Gastroesophageal sphincter (tissue), 4 donors: ENCODE results near the gene ADH1C. TPM values are rescaled to one million over a fixed set of nuclear protein-coding genes. Genes with fewer than 3 reads are reported as not detected.
A peak's percentile ranks its signal among the peaks of the same experiment; 100 is the strongest.
"Not testable (repeated sequence)": the region's sequence is repeated elsewhere in the genome, so short reads cannot be mapped to it uniquely, and the experiment has no call there.

Source experiments
- ATAC-seq: fragments of 150-250 bp; one replicate; pipeline ENCODE4 v1.9.1; 2016; ENCODE audit warnings: mild to moderate bottlenecking, moderate library complexity
- H3K27ac ChIP-seq, 4 donors: fragments of 200-600 bp; sonication (generic) in 3 of 4; 1 replicate in 3 of 4; 2 replicates in 1 of 4; pipeline ENCODE4 v1.5.1; 2016 to 2019
- H3K27me3 ChIP-seq: fragments of 200-600 bp; sonication (generic); one replicate; pipeline ENCODE4 v1.5.1; 2019
- H3K36me3 ChIP-seq, 2 donors: fragments of 200-600 bp; sonication (generic); one replicate each; pipeline ENCODE4 v1.5.1; 2019; ENCODE audit warnings: control low read depth in 1 of 2
- H3K4me1 ChIP-seq, 3 donors: fragments of 200-600 bp; sonication (generic); 1 replicate in 2 of 3; 2 replicates in 1 of 3; pipeline ENCODE4 v1.5.1; 2016 to 2019; ENCODE audit warnings: control low read depth in 2 of 3
- H3K4me3 ChIP-seq, 2 donors: fragments of 200-600 bp; sonication (generic); one replicate each; pipeline ENCODE4 v1.5.1; 2019; ENCODE audit warnings: mild to moderate bottlenecking in 1 of 2, moderate library complexity in 1 of 2
- H3K9me3 ChIP-seq, 3 donors: fragments of 200-600 bp; sonication (generic); one replicate each; pipeline ENCODE4 v1.5.1; 2017 to 2019; ENCODE audit warnings: control low read depth in 2 of 3
- CTCF ChIP-seq, 4 experiments: fragments of 200-600 bp in 2 of 4; fragments of 450-650 bp in 2 of 4; sonication (generic) in 1 of 4; IDR thresholded peaks; one replicate each; pipeline ENCODE4 v1.5.1; 2017 to 2019; ENCODE audit warnings: antibody characterized with exemption in 4 of 4, mild to moderate bottlenecking in 2 of 4, moderate library complexity in 2 of 4
- EP300 ChIP-seq: sonication (generic); formaldehyde crosslinking; IDR thresholded peaks from one replicate; pipeline ENCODE4 v1.6.1; 2017; ENCODE audit warnings: antibody characterized with exemption, mild to moderate bottlenecking
- POLR2A ChIP-seq, 2 donors: fragments of 450-650 bp; IDR thresholded peaks; one replicate each; pipeline ENCODE4 v1.6.1; 2017; ENCODE audit warnings: antibody characterized with exemption in 2 of 2, mild to moderate bottlenecking in 2 of 2, moderate library complexity in 1 of 2
- POLR2AphosphoS5 ChIP-seq: sonication (generic); formaldehyde crosslinking; IDR thresholded peaks from one replicate; pipeline ENCODE4 v1.6.1; 2017; ENCODE audit warnings: antibody characterized with exemption
- WGBS, 2 donors: methylation state at CpG; one replicate each; pipeline ENCODE4 v1.1.5; 2018; ENCODE audit warnings: low coverage in 1 of 2; 5-methylcytosine and 5-hydroxymethylcytosine counted together
- total RNA-seq, 4 donors: library from RNA; depleted of rRNA; stranded (reverse); fragments of >200 nt; gene quantifications; one replicate each; pipeline ENCODE4 v1.1.0, GENCODE V29; 2016

Gene ADH1C
- total RNA-seq, 4 donors from 2014 or later: 2.6 to 11.3 (median 7.2) TPM

- TF ChIP-seq EP300: no peak
- no peak for TF ChIP-seq POLR2AphosphoS5
- TF ChIP-seq CTCF (IDR thresholded peaks at IDR 0.05): no peak
- TF ChIP-seq POLR2A (IDR thresholded peaks at IDR 0.05): no peak
- Histone ChIP-seq H3K36me3 (no peaks in the 10 kb centered on the region), H3K27me3 (no peaks in the 10 kb centered on the region), H3K27ac (peak overlapping the region; percentile 52 to 69 (median 64)), H3K4me3 (no peak overlapping the region), H3K9me3 (peaks cover 0 to 8% (median 0%) of the 10 kb centered on the region in 3 donors), H3K4me1 (peaks cover 5 to 19% (median 7%) of the 10 kb centered on the region in 3 donors)
- WGBS, 2 donors: 19 to 60% methylated on average over 1 to 2 of the region's 2 CpGs
- ATAC-seq: no peak
These were observed 22.7 kb downstream of the ADH1C start for GRCh38 chr4:99329876-99330275.

GRCh38 chr4:99324979-99325378, 27.6 kb downstream of the ADH1C start:
- Histone ChIP-seq H3K36me3 (no peaks in the 10 kb centered on the region), H3K9me3 (peaks cover 0 to 8% (median 0%) of the 10 kb centered on the region in 3 donors), H3K4me3 (no peak overlapping the region), H3K4me1 (peaks cover 7 to 43% (median 13%) of the 10 kb centered on the region in 3 donors), H3K27ac (peak overlapping the region; percentile 76 to 92 (median 79)), H3K27me3 (no peaks in the 10 kb centered on the region)
- peak; percentile 83 for ATAC-seq
- WGBS, 2 donors: 9 to 19% methylated on average over 3 of the region's 3 CpGs
- no peak for TF ChIP-seq POLR2A (IDR thresholded peaks at IDR 0.05)
- TF ChIP-seq POLR2AphosphoS5: peak; percentile 98

- Histone ChIP-seq H3K27me3 (no peaks in the 10 kb centered on the region), H3K9me3 (peaks cover 0 to 2% (median 0%) of the 10 kb centered on the region in 3 donors), H3K36me3 (no peaks in the 10 kb centered on the region), H3K4me1 (peaks cover 7 to 43% (median 13%) of the 10 kb centered on the region in 3 donors), H3K27ac (peak overlapping the region; percentile 76 to 92 (median 79)), H3K4me3 (no peak overlapping the region)
- WGBS, 2 donors: 20 to 23% methylated on average over 1 of the region's 1 CpG
- ATAC-seq: peak; percentile 11
- no peak for TF ChIP-seq POLR2A (IDR thresholded peaks at IDR 0.05)
- no peak for TF ChIP-seq POLR2AphosphoS5
- no peak for TF ChIP-seq EP300
- TF ChIP-seq CTCF (IDR thresholded peaks at IDR 0.05): no peak
These were observed 28.2 kb downstream of the ADH1C start for GRCh38 chr4:99324361-99324760.

- Histone ChIP-seq H3K4me1 (peaks cover 7 to 43% (median 13%) of the 10 kb centered on the region in 3 donors), H3K4me3 (no peak overlapping the region), H3K9me3 (no peaks in the 10 kb centered on the region), H3K27me3 (no peaks in the 10 kb centered on the region), H3K27ac (peak overlapping the region; percentile 76 to 92 (median 79)), H3K36me3 (no peaks in the 10 kb centered on the region)
- ATAC-seq: peak; percentile 83
- WGBS, 2 donors: 87% methylated on average over 1 of the region's 1 CpG; no CpG with 5 or more reads in 1 of the 2 donors
- TF ChIP-seq CTCF (IDR thresholded peaks at IDR 0.05) (no peak), POLR2AphosphoS5 (peak; percentile 90)
These were observed 28.8 kb downstream of the ADH1C start for GRCh38 chr4:99323756-99324155.

GRCh38 chr4:99321241-99322191, 31.0 kb downstream of the ADH1C start, which contains the start of gene ADH1B:
Gene ADH1B, minus strand, starts transcription at chr4:99321401. Its CDS starts 70 bp downstream, at chr4:99321331.
- Histone ChIP-seq H3K4me1 (peaks cover 7 to 43% (median 13%) of the 10 kb centered on the region in 3 donors), H3K27ac (peak within 1 kb of the TSS; percentile 10 to 76 (median 44)), H3K4me3 (peak within 1 kb of the TSS; percentile 22 to 37), H3K36me3 (no peaks in the 10 kb centered on the region), H3K9me3 (no peaks in the 10 kb centered on the region), H3K27me3 (no peaks in the 10 kb centered on the region)
- WGBS, 2 donors: 40 to 56% methylated on average over 5 to 8 of the region's 8 CpGs
- TF ChIP-seq CTCF (IDR thresholded peaks at IDR 0.05): no peak
- no peak for TF ChIP-seq EP300
- peak; percentile 17 for TF ChIP-seq POLR2AphosphoS5
- TF ChIP-seq POLR2A (IDR thresholded peaks at IDR 0.05): peak in 1 of 2 donors; percentile 32
- no peak for ATAC-seq

GRCh38 chr4:99317811-99318210, 34.7 kb downstream of the ADH1C start:
- not testable (repeated sequence) for H3K27me3 ChIP-seq

More at GRCh38 chr4:99317811-99318210, 34.7 kb downstream of the ADH1C start:
- not testable (repeated sequence) for H3K36me3 ChIP-seq, H3K9me3 ChIP-seq, ATAC-seq
- 82 to 89% methylated on average over 5 to 7 of the region's 8 CpGs for WGBS, 2 donors
- H3K4me3 ChIP-seq: peak overlapping the region in 1 of 2 donors; percentile 37
- peak overlapping the region in 3 of 4 donors; percentile 6 to 40 (median 37) for H3K27ac ChIP-seq
- H3K4me1 ChIP-seq: peaks cover 0 to 12% (median 0%) of the 10 kb centered on the region in 3 donors
